Measurements from ENCODE around the gene FOSL2. TPM values are rescaled to one million over a fixed set of nuclear protein-coding genes. Genes with fewer than 3 reads are reported as not detected.

FOSL2 gene
- total RNA-seq, 1 donor from 2014 or later = 156 TPM

DNA sequence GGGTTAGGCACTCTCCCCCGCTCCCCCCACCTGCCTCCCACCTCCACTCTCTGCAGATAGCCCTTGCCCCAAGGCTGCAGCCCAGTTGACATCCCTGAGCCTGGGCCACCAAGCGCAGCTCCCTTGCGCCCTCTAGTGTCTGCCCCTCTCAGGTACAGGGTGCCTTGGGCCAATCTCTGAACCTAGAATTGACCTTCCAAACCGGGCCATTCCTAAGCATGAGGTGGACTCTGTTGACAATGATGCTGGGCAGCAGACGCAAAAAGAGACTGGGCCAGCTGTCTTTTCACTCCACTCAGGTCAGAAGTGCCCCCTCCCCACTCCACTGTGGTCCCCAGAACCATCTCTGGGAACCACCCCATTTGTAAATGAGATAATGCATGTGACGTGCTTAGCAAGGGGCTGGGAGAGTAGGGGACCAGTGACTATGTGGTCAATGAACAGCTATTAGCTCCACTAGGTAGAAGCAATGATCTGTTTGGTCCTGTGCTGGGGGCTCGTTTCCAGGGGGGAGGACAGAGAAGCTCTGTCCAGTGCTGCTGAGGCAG lies 60.0 kb downstream of the FOSL2 start:
- Mint-ChIP-seq H3K36me3 (ENCODE audit: low read depth) (no peaks in the 10 kb centered on the region), H3K4me1 (ENCODE audit: low read depth) (peaks cover 25% of the 10 kb centered on the region), H3K27ac (ENCODE audit: unreplicated experiment) (no peak overlapping the region), H3K27me3 (ENCODE audit: low read depth) (no peaks in the 10 kb centered on the region), H3K9me3 (ENCODE audit: low read depth) (no peaks in the 10 kb centered on the region), H3K4me3 (ENCODE audit: unreplicated experiment) (no peak overlapping the region)
- no peak for DNase-seq (ENCODE audit: low spot score)
- TF ChIP-seq, protein P1, sequence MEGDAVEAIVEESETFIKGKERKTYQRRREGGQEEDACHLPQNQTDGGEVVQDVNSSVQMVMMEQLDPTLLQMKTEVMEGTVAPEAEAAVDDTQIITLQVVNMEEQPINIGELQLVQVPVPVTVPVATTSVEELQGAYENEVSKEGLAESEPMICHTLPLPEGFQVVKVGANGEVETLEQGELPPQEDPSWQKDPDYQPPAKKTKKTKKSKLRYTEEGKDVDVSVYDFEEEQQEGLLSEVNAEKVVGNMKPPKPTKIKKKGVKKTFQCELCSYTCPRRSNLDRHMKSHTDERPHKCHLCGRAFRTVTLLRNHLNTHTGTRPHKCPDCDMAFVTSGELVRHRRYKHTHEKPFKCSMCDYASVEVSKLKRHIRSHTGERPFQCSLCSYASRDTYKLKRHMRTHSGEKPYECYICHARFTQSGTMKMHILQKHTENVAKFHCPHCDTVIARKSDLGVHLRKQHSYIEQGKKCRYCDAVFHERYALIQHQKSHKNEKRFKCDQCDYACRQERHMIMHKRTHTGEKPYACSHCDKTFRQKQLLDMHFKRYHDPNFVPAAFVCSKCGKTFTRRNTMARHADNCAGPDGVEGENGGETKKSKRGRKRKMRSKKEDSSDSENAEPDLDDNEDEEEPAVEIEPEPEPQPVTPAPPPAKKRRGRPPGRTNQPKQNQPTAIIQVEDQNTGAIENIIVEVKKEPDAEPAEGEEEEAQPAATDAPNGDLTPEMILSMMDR (IDR thresholded peaks at IDR 0.05) = peak; percentile 90

GRCh38 chr2:28453396-28453795 lies 60.7 kb downstream of the FOSL2 start:
- TF ChIP-seq, protein P1 (IDR thresholded peaks at IDR 0.05) = no peak

DNA sequence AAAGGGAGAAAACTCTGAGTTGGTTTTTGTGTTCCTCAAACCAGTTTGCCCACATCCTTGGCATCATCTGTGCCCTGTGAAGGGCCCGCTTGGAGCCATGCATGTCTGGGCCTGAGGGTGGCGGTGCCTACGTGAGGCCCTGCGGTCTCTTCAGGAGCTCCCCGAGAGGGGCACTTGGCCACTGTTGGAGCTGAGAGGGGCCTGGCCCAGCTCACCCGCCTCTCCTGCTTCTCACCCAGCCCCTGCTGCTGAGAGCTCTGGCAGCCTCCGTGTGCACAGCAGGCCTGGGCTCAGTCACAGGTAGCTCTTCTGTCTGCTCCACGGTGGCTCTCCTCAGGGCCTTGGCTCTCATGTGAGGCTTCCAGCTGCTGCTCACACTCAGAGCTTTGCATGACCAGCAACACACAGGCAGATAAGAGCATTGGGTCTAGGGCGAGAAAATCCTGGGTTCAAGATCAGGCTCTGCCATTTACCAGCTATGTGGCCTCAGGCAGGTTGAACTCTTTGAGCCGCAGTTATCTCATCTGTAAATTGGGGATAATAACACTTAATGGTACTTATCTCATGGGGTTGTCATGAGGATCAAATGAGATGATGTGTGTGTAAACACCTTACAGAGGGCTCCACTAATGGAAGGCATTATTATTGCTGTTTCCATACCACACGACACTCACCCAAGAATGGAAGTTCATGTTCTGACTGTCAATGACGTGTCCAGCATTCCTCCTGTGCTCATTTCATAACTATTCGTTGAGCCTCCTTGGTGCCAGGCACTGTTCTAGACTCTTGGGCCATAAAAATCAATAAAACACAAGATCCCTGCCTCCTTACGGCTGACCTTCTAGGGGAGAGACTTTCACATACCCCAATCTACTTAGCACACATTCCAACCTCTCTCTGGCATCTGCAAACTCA lies 61.6 kb downstream of the FOSL2 start:
- Mint-ChIP-seq H3K4me3 (ENCODE audit: unreplicated experiment) (no peak overlapping the region), H3K9me3 (ENCODE audit: low read depth) (no peaks in the 10 kb centered on the region), H3K27ac (ENCODE audit: unreplicated experiment) (no peak overlapping the region), H3K27me3 (ENCODE audit: low read depth) (no peaks in the 10 kb centered on the region), H3K4me1 (ENCODE audit: low read depth) (peaks cover 9% of the 10 kb centered on the region), H3K36me3 (ENCODE audit: low read depth) (no peaks in the 10 kb centered on the region)
- TF ChIP-seq, protein P1 (IDR thresholded peaks at IDR 0.05) = no peak
- DNase-seq (ENCODE audit: low spot score) = no peak

More at GRCh38 chr2:28453396-28453795, 60.7 kb downstream of the FOSL2 start:
- DNase-seq (ENCODE audit: low spot score) = no peak
- Mint-ChIP-seq H3K4me1 (ENCODE audit: low read depth) (peaks cover 17% of the 10 kb centered on the region), H3K9me3 (ENCODE audit: low read depth) (no peaks in the 10 kb centered on the region), H3K4me3 (ENCODE audit: unreplicated experiment) (no peak overlapping the region), H3K27me3 (ENCODE audit: low read depth) (no peaks in the 10 kb centered on the region), H3K36me3 (ENCODE audit: low read depth) (no peaks in the 10 kb centered on the region), H3K27ac (ENCODE audit: unreplicated experiment) (no peak overlapping the region)

- TF ChIP-seq, protein P1 (IDR thresholded peaks at IDR 0.05) = no peak
- Mint-ChIP-seq H3K27me3 (ENCODE audit: low read depth) (peaks cover 4% of the 10 kb centered on the region), H3K9me3 (ENCODE audit: low read depth) (peaks cover 6% of the 10 kb centered on the region), H3K4me1 (ENCODE audit: low read depth) (no peaks in the 10 kb centered on the region), H3K36me3 (ENCODE audit: low read depth) (peaks cover 5% of the 10 kb centered on the region), H3K4me3 (ENCODE audit: unreplicated experiment) (no peak overlapping the region), H3K27ac (ENCODE audit: unreplicated experiment) (no peak overlapping the region)
- no peak for DNase-seq (ENCODE audit: low spot score)
Measured at GRCh38 chr2:28457237-28457636, 64.6 kb downstream of the FOSL2 start.

DNA sequence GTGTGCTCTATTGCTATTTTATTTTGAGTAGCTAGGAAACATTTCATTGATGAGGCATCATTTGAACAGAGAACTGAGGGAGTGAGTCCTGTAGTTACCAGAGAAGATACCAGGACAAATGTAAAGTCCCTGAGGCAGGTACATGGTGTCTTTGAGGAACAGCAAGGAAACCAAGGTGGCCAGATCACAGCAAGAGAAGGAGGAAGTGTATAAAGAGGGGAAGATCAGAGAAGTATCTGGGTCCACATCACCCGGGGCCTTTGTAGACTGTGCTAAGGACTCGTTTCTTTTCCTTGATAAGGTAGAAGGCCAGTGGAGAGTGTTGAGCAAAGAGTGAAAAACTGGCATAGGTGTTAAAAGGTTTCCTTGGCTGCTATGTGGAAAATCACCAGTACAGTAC lies 68.4 kb downstream of the FOSL2 start:
- peaks cover 9% of the 10 kb centered on the region for H3K36me3 Mint-ChIP-seq (ENCODE audit: low read depth)
- no peaks in the 10 kb centered on the region for H3K4me1 Mint-ChIP-seq (ENCODE audit: low read depth)
- H3K9me3 Mint-ChIP-seq (ENCODE audit: low read depth) = peaks cover 18% of the 10 kb centered on the region
- no peak for DNase-seq (ENCODE audit: low spot score)
- H3K27ac Mint-ChIP-seq (ENCODE audit: unreplicated experiment) = no peak overlapping the region
- no peak overlapping the region for H3K4me3 Mint-ChIP-seq (ENCODE audit: unreplicated experiment)
- TF ChIP-seq, protein P1 (IDR thresholded peaks at IDR 0.05) = no peak
- peaks cover 4% of the 10 kb centered on the region for H3K27me3 Mint-ChIP-seq (ENCODE audit: low read depth)
